Measurements from ENCODE around the gene ZFYVE9. TPM values are rescaled to one million over a fixed set of nuclear protein-coding genes. Genes with fewer than 3 reads are reported as not detected.
"Not testable (repeated sequence)": the region's sequence is repeated elsewhere in the genome, so short reads cannot be mapped to it uniquely, and the experiment has no call there.

Gene ZFYVE9
- 10 to 100 TPM; 13.8 to 45.4 (median 33.5) TPM for total RNA-seq

- H3K27ac ChIP-seq: peak within 1 kb of the TSS; percentile 90 to 95
- WGBS, 10 experiments: 0 to 20% (median 6%) methylated on average over 1 to 9 of the region's 72 CpGs; no CpG with 5 or more reads in 3 of the 10 experiments
- ATAC-seq (replicated peaks in 6 of 8): peak; percentile 85 to 93 (median 91)
These were observed at the start of gene ZFYVE9 for GRCh38 chr1:52141513-52142219. Gene ZFYVE9 (plus strand): TSS chr1:52142089. CDS start chr1:52233207, 91,118 bp downstream.

DNA sequence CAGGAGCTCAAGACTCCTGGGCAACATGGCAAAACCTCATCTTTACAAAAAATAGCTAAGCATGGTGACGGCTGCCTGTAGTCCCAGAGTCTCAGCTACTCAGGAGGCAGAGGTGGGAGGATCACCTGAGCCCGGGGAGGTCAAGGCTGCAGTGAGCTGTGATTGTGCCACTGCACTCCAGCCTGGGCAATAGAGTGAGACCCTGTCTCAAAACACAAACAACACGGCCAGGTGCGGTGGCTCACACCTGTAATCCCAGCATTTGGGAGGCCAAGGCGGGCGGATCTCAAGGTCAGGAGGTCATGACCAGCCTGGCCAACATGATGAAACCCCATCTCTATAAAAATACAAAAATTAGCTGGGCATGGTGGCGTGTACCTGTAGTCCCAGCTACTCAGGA, 47.6 kb upstream of the ZFYVE9 start:
- H3K4me1 ChIP-seq (replicated peaks in 1 of 2): peaks cover 16 to 20% of the 10 kb centered on the region in 2 donors

More at GRCh38 chr1:52141513-52142219, at the start of gene ZFYVE9:
- Histone ChIP-seq H3K4me3 (peak within 1 kb of the TSS; percentile 82 to 98 (median 93)), H3K4me1 (replicated peaks in 1 of 2) (peaks cover 7 to 35% of the 10 kb centered on the region in 2 donors)
- in situ Hi-C loops (cut with MboI; ENCODE audit: low pct_unique_long_range_greater_than_20kb in 2 of 9, low sequenced_read_pairs in 9 of 9, unreplicated experiment in 9 of 9): loop anchor here in 2 of 9 experiments (25.0 kb wide), 1 partner anchor 146 kb away; no protein-coding TSS in a partner anchor

GRCh38 chr1:52096216-52096615, 45.7 kb upstream of the ZFYVE9 start:
- Histone ChIP-seq H3K4me1 (replicated peaks in 1 of 2) (peaks cover 16 to 24% of the 10 kb centered on the region in 2 donors), H3K4me3 (no peak overlapping the region), H3K27ac (no peak overlapping the region)
- in situ Hi-C loops (cut with MboI; ENCODE audit: low pct_unique_long_range_greater_than_20kb in 2 of 9, low sequenced_read_pairs in 9 of 9, unreplicated experiment in 9 of 9): no loop called here
- no peak for ATAC-seq (replicated peaks in 6 of 8)
- WGBS, 10 experiments: 82 to 100% (median 89%) methylated on average over 1 to 8 of the region's 8 CpGs; no CpG with 5 or more reads in 1 of the 10 experiments

More for the DNA sequence above, 47.6 kb upstream of the ZFYVE9 start:
- in situ Hi-C loops (cut with MboI; ENCODE audit: low pct_unique_long_range_greater_than_20kb in 2 of 9, low sequenced_read_pairs in 9 of 9, unreplicated experiment in 9 of 9); H3K27ac ChIP-seq; ATAC-seq (replicated peaks in 6 of 8); H3K4me3 ChIP-seq: not testable (repeated sequence)
- WGBS, 10 experiments: 98 to 100% (median 100%) methylated on average over 1 to 7 of the region's 7 CpGs; no CpG with 5 or more reads in 4 of the 10 experiments

DNA sequence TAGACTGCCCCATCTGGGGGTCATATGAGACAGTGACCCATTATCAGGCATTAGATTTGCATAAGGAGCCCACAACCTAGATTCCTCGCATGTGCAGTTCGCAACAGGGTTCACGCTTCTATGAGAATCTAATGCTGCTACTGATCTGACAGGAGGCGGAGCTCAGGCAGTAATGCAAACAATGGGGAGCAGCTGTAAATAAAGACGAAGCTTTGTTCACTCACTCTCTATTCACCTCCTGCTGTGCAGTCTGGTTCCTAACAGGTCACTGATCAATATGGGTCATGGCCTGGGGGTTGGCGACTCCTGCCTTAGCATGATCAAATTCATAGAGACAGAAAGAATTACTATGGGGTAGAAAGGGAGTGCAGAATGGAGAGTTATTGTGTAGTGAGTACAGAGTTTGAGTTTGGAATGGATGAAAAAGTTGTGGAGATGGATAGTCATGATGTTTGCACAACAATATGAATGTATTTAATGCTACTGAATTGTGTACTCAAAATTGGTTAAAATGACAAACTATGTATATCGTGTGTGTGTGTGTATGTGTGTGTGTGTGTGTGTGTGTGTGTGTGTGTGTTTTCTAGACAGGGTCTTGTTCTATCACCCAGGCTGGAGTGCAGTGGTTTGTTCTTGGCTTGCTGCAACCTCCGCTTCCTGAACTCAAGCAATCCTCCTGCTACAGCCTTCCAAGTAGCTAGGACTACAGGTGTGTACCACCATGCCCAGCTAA, 43.6 kb upstream of the ZFYVE9 start:
- 0 to 60% (median 25%) methylated on average over 1 to 8 of the region's 8 CpGs; no CpG with 5 or more reads in 1 of the 10 experiments for WGBS, 10 experiments
- no peak overlapping the region for H3K4me3 ChIP-seq
- H3K27ac ChIP-seq: no peak overlapping the region
- ATAC-seq (replicated peaks in 6 of 8): peak in 5 of 8 experiments; percentile 73 to 88 (median 81)
- in situ Hi-C loops (cut with MboI; ENCODE audit: low pct_unique_long_range_greater_than_20kb in 2 of 9, low sequenced_read_pairs in 9 of 9, unreplicated experiment in 9 of 9): no loop called here
- H3K4me1 ChIP-seq (replicated peaks in 1 of 2): peaks cover 16 to 24% of the 10 kb centered on the region in 2 donors

DNA sequence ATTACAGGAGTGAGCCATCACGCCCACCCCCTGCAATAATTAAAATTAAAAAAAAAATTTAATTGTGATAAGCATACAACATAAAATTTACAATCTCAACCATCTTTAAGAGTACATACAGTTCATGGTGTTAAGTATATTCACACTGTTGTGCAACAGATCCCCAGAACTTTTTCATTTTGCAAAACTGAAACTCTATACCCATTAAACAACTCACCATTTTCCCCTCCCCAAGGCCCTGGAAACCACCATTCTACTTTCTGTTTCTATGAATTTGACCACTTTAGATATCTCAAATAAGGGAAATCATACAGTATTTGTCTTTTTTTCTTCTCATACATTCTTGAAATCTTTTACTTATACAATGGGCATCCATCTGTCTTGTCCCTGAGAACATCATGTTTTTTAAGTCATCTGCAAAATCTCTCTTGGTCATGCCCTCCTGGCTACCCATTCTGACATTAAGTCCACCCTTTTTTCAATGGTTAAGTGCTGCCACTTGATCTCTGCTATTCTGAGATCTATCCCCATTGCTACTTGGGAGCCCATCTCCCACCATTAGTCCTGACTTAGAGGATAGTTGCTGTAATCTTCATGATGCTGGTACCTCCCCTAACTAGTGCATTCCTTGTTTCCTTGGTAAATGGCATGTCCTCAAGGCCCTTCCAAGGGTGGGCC, 39.4 kb upstream of the ZFYVE9 start:
- in situ Hi-C loops (cut with MboI; ENCODE audit: low pct_unique_long_range_greater_than_20kb in 2 of 9, low sequenced_read_pairs in 9 of 9, unreplicated experiment in 9 of 9): no loop called here
- ATAC-seq (replicated peaks in 6 of 8): peak in 1 of 8 experiments; percentile 50
- Histone ChIP-seq H3K4me1 (replicated peaks in 1 of 2) (peaks cover 14 to 22% of the 10 kb centered on the region in 2 donors), H3K27ac (no peak overlapping the region), H3K4me3 (no peak overlapping the region)
- WGBS, 10 experiments: 38 to 100% (median 96%) methylated on average over 1 of the region's 1 CpG; no CpG with 5 or more reads in 2 of the 10 experiments

GRCh38 chr1:52111492-52111891, 30.4 kb upstream of the ZFYVE9 start:
- Histone ChIP-seq H3K4me1 (replicated peaks in 1 of 2) (no peaks in the 10 kb centered on the region), H3K27ac (no peak overlapping the region), H3K4me3 (no peak overlapping the region)
- no peak for ATAC-seq (replicated peaks in 6 of 8)
- in situ Hi-C loops (cut with MboI; ENCODE audit: low pct_unique_long_range_greater_than_20kb in 2 of 9, low sequenced_read_pairs in 9 of 9, unreplicated experiment in 9 of 9): no loop called here

GRCh38 chr1:52112489-52112888, 29.4 kb upstream of the ZFYVE9 start:
- 56 to 100% (median 82%) methylated on average over 1 to 3 of the region's 3 CpGs; no CpG with 5 or more reads in 1 of the 10 experiments for WGBS, 10 experiments
- no peak for ATAC-seq (replicated peaks in 6 of 8)
- H3K4me1 ChIP-seq (replicated peaks in 1 of 2): no peaks in the 10 kb centered on the region
- H3K4me3 ChIP-seq: no peak overlapping the region
- no peak overlapping the region for H3K27ac ChIP-seq
- in situ Hi-C loops (cut with MboI; ENCODE audit: low pct_unique_long_range_greater_than_20kb in 2 of 9, low sequenced_read_pairs in 9 of 9, unreplicated experiment in 9 of 9): no loop called here

- 33 to 65% (median 48%) methylated on average over 1 to 12 of the region's 12 CpGs; no CpG with 5 or more reads in 1 of the 10 experiments for WGBS, 10 experiments
- peak in 5 of 8 experiments; percentile 81 to 97 (median 96) for ATAC-seq (replicated peaks in 6 of 8)
- in situ Hi-C loops (cut with MboI; ENCODE audit: low pct_unique_long_range_greater_than_20kb in 2 of 9, low sequenced_read_pairs in 9 of 9, unreplicated experiment in 9 of 9): loop anchor here in 1 of 9 experiments (10.0 kb wide), 1 partner anchor 175 kb away; no protein-coding TSS in a partner anchor
These were observed 22.4 kb upstream of the ZFYVE9 start for GRCh38 chr1:52119301-52120079.

DNA sequence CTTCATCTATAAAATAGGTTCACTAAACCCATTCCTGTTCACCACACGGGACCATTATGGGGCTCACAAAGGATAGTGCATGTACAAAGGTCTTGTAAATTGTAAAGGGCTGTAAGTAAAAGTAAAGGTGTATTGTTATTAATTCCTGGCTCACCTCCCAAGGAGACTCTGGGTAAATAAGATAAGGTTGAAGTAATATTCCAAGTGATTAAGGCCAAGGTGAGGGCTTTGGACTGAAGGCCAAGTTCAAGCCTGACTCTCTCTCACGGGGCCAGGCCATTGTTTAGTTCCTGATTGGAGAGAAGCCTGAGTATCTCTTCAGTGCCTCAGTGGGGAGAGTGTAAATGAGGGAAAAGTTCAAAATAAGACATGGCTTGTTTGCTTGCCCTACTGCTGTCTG, 19.5 kb upstream of the ZFYVE9 start:
- in situ Hi-C loops (cut with MboI; ENCODE audit: low pct_unique_long_range_greater_than_20kb in 2 of 9, low sequenced_read_pairs in 9 of 9, unreplicated experiment in 9 of 9): loop anchor here in 1 of 9 experiments (10.0 kb wide), 1 partner anchor 172 kb away; no protein-coding TSS in a partner anchor
- Histone ChIP-seq H3K4me1 (replicated peaks in 1 of 2) (peaks cover 9 to 13% of the 10 kb centered on the region in 2 donors), H3K27ac (no peak overlapping the region), H3K4me3 (no peak overlapping the region)
- WGBS, 10 experiments: 33 to 78% (median 56%) methylated on average over 1 to 2 of the region's 2 CpGs; no CpG with 5 or more reads in 4 of the 10 experiments
- ATAC-seq (replicated peaks in 6 of 8): no peak

More at GRCh38 chr1:52119301-52120079, 22.4 kb upstream of the ZFYVE9 start:
- peak overlapping the region in 1 of 2 donors; percentile 8 for H3K27ac ChIP-seq
- H3K4me1 ChIP-seq (replicated peaks in 1 of 2): peaks cover 9 to 13% of the 10 kb centered on the region in 2 donors
- H3K4me3 ChIP-seq: no peak overlapping the region

DNA sequence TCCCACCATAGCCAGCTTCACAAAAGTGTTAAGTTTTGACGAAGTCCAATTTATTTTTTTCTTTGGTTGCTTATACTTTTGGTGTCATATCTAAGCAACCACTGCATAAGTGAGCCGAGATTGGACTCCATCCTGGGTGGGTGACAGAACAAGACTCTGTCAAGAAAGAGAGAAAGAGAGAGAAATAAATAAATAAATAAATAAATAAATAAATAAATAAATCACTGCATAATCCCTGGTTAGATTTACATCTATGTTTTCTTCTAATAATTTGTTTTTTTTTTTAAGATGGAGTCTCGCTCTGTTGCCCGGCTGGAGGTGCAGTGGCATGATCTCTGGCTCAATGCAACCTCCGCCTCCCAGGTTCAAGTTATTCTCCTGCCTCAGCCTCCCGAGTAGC, 18.3 kb upstream of the ZFYVE9 start:
- H3K4me1 ChIP-seq (replicated peaks in 1 of 2): peaks cover 9 to 16% of the 10 kb centered on the region in 2 donors
- ATAC-seq (replicated peaks in 6 of 8): no peak
- in situ Hi-C loops (cut with MboI; ENCODE audit: low pct_unique_long_range_greater_than_20kb in 2 of 9, low sequenced_read_pairs in 9 of 9, unreplicated experiment in 9 of 9): loop anchor here in 1 of 9 experiments (10.0 kb wide), 1 partner anchor 171 kb away; no protein-coding TSS in a partner anchor

GRCh38 chr1:52125736-52126359, 16.0 kb upstream of the ZFYVE9 start:
- in situ Hi-C loops (cut with MboI; ENCODE audit: low pct_unique_long_range_greater_than_20kb in 2 of 9, low sequenced_read_pairs in 9 of 9, unreplicated experiment in 9 of 9): loop anchor here in 3 of 9 experiments (10.0 to 25.0 kb wide), 2 partner anchors 161 to 169 kb away; no protein-coding TSS in a partner anchor
- Histone ChIP-seq H3K4me1 (replicated peaks in 1 of 2) (peaks cover 0 to 4% of the 10 kb centered on the region in 2 donors), H3K4me3 (no peak overlapping the region), H3K27ac (no peak overlapping the region)
- no peak for ATAC-seq (replicated peaks in 6 of 8)

More for the DNA sequence above, 18.3 kb upstream of the ZFYVE9 start:
- Histone ChIP-seq H3K4me3 (no peak overlapping the region), H3K27ac (no peak overlapping the region)
- 33 to 100% (median 82%) methylated on average over 1 to 6 of the region's 6 CpGs for WGBS, 10 experiments

Measured in motor neuron (in vitro differentiated cells).